ENCODE data around the gene HCFC1R1. TPM values are rescaled to one million over a fixed set of nuclear protein-coding genes. Genes with fewer than 3 reads are reported as not detected.

Gene HCFC1R1
- total RNA-seq, 1 experiment from 2014 or later, result 76.0 TPM

DNA sequence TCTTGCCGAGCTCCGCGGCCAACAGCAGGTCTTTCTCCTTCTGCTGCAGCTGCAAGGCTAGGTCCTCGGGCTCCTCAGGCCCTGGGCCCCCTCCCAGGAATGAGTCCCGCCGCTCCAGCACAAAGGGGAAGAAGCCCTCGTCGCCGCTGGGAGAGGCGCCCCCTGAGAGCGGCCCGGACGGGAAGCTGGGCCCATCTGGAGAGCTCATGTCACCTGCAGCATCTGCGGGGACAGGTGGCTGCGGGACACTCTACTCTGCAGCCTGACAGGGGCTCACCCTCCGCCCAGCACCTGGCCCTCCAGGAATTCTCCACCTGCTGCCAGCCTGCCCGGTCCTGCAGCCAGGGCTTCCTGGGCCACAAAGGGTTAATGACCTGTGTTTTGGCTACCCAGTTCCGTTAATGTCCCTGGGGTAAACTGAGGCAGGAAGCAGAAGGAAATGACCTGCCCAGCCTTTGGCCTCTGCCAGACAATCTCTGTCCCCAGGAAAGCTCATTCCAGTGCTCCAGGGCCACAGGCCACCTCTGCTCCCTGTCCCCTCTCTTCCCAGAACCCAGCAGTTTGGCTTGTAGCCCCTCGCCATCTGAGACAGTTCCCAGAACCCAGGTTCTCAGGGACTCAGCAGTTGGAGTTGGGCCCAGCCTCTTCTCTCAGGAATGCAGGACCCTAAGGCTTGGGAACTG, 11.7 kb upstream of the HCFC1R1 start (continued):
- TF ChIP-seq, protein P1, sequence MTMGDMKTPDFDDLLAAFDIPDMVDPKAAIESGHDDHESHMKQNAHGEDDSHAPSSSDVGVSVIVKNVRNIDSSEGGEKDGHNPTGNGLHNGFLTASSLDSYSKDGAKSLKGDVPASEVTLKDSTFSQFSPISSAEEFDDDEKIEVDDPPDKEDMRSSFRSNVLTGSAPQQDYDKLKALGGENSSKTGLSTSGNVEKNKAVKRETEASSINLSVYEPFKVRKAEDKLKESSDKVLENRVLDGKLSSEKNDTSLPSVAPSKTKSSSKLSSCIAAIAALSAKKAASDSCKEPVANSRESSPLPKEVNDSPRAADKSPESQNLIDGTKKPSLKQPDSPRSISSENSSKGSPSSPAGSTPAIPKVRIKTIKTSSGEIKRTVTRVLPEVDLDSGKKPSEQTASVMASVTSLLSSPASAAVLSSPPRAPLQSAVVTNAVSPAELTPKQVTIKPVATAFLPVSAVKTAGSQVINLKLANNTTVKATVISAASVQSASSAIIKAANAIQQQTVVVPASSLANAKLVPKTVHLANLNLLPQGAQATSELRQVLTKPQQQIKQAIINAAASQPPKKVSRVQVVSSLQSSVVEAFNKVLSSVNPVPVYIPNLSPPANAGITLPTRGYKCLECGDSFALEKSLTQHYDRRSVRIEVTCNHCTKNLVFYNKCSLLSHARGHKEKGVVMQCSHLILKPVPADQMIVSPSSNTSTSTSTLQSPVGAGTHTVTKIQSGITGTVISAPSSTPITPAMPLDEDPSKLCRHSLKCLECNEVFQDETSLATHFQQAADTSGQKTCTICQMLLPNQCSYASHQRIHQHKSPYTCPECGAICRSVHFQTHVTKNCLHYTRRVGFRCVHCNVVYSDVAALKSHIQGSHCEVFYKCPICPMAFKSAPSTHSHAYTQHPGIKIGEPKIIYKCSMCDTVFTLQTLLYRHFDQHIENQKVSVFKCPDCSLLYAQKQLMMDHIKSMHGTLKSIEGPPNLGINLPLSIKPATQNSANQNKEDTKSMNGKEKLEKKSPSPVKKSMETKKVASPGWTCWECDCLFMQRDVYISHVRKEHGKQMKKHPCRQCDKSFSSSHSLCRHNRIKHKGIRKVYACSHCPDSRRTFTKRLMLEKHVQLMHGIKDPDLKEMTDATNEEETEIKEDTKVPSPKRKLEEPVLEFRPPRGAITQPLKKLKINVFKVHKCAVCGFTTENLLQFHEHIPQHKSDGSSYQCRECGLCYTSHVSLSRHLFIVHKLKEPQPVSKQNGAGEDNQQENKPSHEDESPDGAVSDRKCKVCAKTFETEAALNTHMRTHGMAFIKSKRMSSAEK (CRISPR knock-in tag; IDR thresholded peaks at IDR 0.05; ENCODE audit: borderline replicate concordance), result no peak
- TF ChIP-seq, protein P2, sequence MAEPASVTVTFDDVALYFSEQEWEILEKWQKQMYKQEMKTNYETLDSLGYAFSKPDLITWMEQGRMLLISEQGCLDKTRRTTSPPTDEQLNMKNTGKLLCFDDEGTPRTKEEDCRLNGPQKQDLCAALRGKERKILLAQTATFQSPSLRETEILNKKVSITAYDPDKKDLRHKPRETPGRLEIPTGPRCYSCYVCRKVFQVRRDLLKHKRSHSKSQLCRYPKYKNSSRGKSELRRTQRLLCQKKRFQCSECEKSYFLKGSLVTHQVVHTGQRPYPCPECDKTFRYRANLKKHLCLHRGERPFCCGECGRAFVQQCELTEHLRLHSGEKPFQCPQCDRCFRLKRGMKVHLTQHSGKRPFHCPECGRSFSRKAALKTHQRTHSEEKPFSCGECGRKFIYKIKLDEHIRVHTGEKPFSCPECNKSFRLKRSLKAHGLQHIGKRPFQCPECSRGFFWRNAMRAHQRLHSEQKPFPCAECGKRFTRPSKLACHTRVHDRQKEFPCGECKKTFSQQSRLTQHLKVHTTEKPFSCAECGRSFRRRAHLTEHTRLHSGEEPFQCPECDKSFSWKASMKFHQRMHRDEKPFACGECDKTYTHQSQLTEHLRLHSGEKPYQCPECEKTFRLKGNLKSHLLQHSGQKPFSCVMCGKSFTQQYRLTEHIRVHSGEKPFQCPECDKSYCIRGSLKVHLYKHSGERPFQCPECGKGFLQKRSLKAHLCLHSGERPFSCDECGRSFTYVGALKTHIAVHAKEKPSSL (CRISPR knock-in tag; conservative IDR thresholded peaks at IDR 0.05), result no peak
- TF ChIP-seq NFATC4 (CRISPR knock-in tag; IDR thresholded peaks at IDR 0.05), result no peak

DNA sequence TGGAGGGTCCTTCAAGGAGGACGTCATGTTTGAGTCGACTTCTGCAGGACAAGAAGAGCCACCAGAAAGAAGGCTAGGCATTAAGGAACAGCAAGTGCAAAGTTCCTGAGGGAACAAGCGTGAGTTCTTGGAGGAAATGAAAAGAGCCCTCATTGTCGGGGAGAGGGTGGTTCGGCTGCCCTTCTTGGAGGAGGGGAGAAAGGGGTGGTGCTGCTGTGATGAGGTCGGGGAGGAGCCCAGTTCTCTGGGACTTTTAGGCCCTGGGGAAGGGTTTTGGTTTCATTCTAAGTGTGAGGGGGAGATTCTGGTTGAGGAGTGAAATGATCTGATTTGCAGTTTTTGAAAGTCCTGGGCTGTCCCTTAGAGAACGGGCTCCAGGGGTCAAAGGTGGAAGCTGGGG, 8.9 kb upstream of the HCFC1R1 start:
- TF ChIP-seq, protein P3, sequence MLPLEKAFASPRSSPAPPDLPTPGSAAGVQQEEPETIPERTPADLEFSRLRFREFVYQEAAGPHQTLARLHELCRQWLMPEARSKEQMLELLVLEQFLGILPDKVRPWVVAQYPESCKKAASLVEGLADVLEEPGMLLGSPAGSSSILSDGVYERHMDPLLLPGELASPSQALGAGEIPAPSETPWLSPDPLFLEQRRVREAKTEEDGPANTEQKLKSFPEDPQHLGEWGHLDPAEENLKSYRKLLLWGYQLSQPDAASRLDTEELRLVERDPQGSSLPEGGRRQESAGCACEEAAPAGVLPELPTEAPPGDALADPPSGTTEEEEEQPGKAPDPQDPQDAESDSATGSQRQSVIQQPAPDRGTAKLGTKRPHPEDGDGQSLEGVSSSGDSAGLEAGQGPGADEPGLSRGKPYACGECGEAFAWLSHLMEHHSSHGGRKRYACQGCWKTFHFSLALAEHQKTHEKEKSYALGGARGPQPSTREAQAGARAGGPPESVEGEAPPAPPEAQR (CRISPR knock-in tag; IDR thresholded peaks at IDR 0.05), result no peak
- no peak for TF ChIP-seq SP1 (CRISPR knock-in tag; conservative IDR thresholded peaks at IDR 0.05)
- TF ChIP-seq, protein P4, sequence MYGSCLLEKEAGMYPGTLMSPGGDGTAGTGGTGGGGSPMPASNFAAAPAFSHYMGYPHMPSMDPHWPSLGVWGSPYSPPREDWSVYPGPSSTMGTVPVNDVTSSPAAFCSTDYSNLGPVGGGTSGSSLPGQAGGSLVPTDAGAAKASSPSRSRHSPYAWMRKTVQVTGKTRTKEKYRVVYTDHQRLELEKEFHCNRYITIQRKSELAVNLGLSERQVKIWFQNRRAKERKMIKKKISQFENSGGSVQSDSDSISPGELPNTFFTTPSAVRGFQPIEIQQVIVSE (CRISPR knock-in tag; IDR thresholded peaks at IDR 0.05; ENCODE audit: borderline replicate concordance), result no peak
- TF ChIP-seq ZNF138 (CRISPR knock-in tag; conservative IDR thresholded peaks at IDR 0.05), result no peak
- TF ChIP-seq, protein P2 (CRISPR knock-in tag; conservative IDR thresholded peaks at IDR 0.05), result no peak
- TF ChIP-seq ESRRA (CRISPR knock-in tag; IDR thresholded peaks at IDR 0.05; ENCODE audit: borderline replicate concordance), result no peak
- TF ChIP-seq, protein P5, sequence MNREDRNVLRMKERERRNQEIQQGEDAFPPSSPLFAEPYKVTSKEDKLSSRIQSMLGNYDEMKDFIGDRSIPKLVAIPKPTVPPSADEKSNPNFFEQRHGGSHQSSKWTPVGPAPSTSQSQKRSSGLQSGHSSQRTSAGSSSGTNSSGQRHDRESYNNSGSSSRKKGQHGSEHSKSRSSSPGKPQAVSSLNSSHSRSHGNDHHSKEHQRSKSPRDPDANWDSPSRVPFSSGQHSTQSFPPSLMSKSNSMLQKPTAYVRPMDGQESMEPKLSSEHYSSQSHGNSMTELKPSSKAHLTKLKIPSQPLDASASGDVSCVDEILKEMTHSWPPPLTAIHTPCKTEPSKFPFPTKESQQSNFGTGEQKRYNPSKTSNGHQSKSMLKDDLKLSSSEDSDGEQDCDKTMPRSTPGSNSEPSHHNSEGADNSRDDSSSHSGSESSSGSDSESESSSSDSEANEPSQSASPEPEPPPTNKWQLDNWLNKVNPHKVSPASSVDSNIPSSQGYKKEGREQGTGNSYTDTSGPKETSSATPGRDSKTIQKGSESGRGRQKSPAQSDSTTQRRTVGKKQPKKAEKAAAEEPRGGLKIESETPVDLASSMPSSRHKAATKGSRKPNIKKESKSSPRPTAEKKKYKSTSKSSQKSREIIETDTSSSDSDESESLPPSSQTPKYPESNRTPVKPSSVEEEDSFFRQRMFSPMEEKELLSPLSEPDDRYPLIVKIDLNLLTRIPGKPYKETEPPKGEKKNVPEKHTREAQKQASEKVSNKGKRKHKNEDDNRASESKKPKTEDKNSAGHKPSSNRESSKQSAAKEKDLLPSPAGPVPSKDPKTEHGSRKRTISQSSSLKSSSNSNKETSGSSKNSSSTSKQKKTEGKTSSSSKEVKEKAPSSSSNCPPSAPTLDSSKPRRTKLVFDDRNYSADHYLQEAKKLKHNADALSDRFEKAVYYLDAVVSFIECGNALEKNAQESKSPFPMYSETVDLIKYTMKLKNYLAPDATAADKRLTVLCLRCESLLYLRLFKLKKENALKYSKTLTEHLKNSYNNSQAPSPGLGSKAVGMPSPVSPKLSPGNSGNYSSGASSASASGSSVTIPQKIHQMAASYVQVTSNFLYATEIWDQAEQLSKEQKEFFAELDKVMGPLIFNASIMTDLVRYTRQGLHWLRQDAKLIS (CRISPR knock-in tag; IDR thresholded peaks at IDR 0.05; ENCODE audit: borderline replicate concordance), result no peak
- TF ChIP-seq JAZF1 (CRISPR knock-in tag; IDR thresholded peaks at IDR 0.05), result no peak
- Mint-ChIP-seq H3K4me1 (peaks cover 31% of the 10 kb centered on the region), H3K36me3 (0 out of 2 replicates have a peak, but pooled peaks cover 5% of the 10 kb centered on the region), H3K27me3 (ENCODE audit: low read depth) (peaks cover 3% of the 10 kb centered on the region; the same call in 1 of the 2 replicates), H3K27ac (peak overlapping the region; percentile 6), H3K4me3 (no peak overlapping the region), H3K9me3 (no peaks in the 10 kb centered on the region)
- DNase-seq (ENCODE audit: low spot score) (no peak), ATAC-seq (no peak)
- ChIA-PET POLR2A (interaction anchor here (0.7 to 6.0 kb wide), 4 partner anchors 14 to 97 kb away, joined by 3 to 87 read pairs (median 6); partner anchors contain the start of genes CLDN6 and TNFRSF12A), CTCF (interaction anchor here (1.1 to 9.8 kb wide), 17 partner anchors 8 to 139 kb away, joined by 4 to 355 read pairs (median 20); partner anchors contain the start of genes BICDL2, CLDN6, CLDN9 and HCFC1R1)
